Hematopoietic multipotent progenitor cell treated with erythropoietin and hydrocortisone succinate and interleukin-3 and kit ligand, for 17 days (in vitro differentiated cells): Measurements from ENCODE around the gene NUF2.
"Not testable (repeated sequence)": the region's sequence is repeated elsewhere in the genome, so short reads cannot be mapped to it uniquely, and the experiment has no call there.

Experiments
- DNase-seq: peaks from one replicate; pipeline ENCODE4 v3.0.0-alpha.2; 2015; ENCODE audit warnings: low spot score

Gene NUF2

GRCh38 chr1:163321311-163322305 is at the start of gene NUF2:
Gene NUF2, plus strand, starts transcription at chr1:163321954. Its CDS starts 4,098 bp downstream, at chr1:163326052.
- peak; percentile 97 for DNase-seq

GRCh38 chr1:163273766-163274441 is 47.9 kb upstream of the NUF2 start:
- DNase-seq = no peak

GRCh38 chr1:163275222-163275621 is 46.5 kb upstream of the NUF2 start:
- peak; percentile 7 for DNase-seq

- no peak for DNase-seq
Observed at GRCh38 chr1:163278602-163279001, 43.2 kb upstream of the NUF2 start.

- not testable (repeated sequence) for DNase-seq
Observed at GRCh38 chr1:163284867-163285266, 36.9 kb upstream of the NUF2 start.

GRCh38 chr1:163290025-163290640 is 31.6 kb upstream of the NUF2 start:
- no peak for DNase-seq

GRCh38 chr1:163291461-163291860 is 30.3 kb upstream of the NUF2 start:
- no peak for DNase-seq

GRCh38 chr1:163292153-163292552 is 29.6 kb upstream of the NUF2 start:
- not testable (repeated sequence) for DNase-seq

GRCh38 chr1:163293497-163293896 is 28.3 kb upstream of the NUF2 start:
- not testable (repeated sequence) for DNase-seq

GRCh38 chr1:163295949-163296348 is 25.8 kb upstream of the NUF2 start:
- no peak for DNase-seq

- no peak for DNase-seq
Observed at GRCh38 chr1:163296504-163297263, 25.1 kb upstream of the NUF2 start.

- no peak for DNase-seq
Observed at GRCh38 chr1:163298365-163298764, 23.4 kb upstream of the NUF2 start.

GRCh38 chr1:163300568-163300967 is 21.2 kb upstream of the NUF2 start:
- DNase-seq = no peak

- no peak for DNase-seq
Observed at GRCh38 chr1:163303561-163303960, 18.2 kb upstream of the NUF2 start.

- no peak for DNase-seq
Observed at GRCh38 chr1:163305441-163305840, 16.3 kb upstream of the NUF2 start.

- no peak for DNase-seq
Observed at GRCh38 chr1:163307479-163308171, 14.1 kb upstream of the NUF2 start.

- no peak for DNase-seq
Observed at GRCh38 chr1:163308811-163309210, 12.9 kb upstream of the NUF2 start.

- peak; percentile 55 for DNase-seq
Observed at GRCh38 chr1:163315773-163316374, 5.9 kb upstream of the NUF2 start.

- DNase-seq = no peak
Observed at GRCh38 chr1:163320891-163321290, 863 bp upstream of the NUF2 start.

GRCh38 chr1:163323339-163323738 is 1.6 kb downstream of the NUF2 start:
- DNase-seq = not testable (repeated sequence)

GRCh38 chr1:163331116-163331515 is 9.4 kb downstream of the NUF2 start:
- no peak for DNase-seq
